Neural progenitor cell (in vitro differentiated cells): ENCODE results near the gene CWC22. TPM values are rescaled to one million over a fixed set of nuclear protein-coding genes. Genes with fewer than 3 reads are reported as not detected.

Experiments
- DNase-seq: peaks from one replicate; pipeline ENCODE4 v3.0.0-alpha.2; 2016; ENCODE audit warnings: low spot score
- H2AFZ ChIP-seq: fragments of 200-600 bp; sonication (generic); replicated peaks from 2 replicates; pipeline ENCODE4 v1.6.1; 2016; ENCODE audit warnings: antibody characterized with exemption
- H3F3A ChIP-seq: fragments of 200-600 bp; sonication (generic); 2 replicates; pipeline ENCODE4 v1.6.1; 2016; ENCODE audit warnings: antibody characterized with exemption, low read depth
- H3K27ac ChIP-seq: fragments of 200-600 bp; sonication (generic); 2 replicates; pipeline ENCODE4 v1.5.1; 2016; ENCODE audit warnings: mild to moderate bottlenecking
- H3K27me3 ChIP-seq: fragments of 200-600 bp; sonication (generic); 2 replicates; pipeline ENCODE4 v1.6.1; 2016; ENCODE audit warnings: mild to moderate bottlenecking, moderate library complexity
- H3K36me3 ChIP-seq: fragments of 200-600 bp; sonication (generic); 2 replicates; pipeline ENCODE4 v1.5.1; 2016
- H3K4me1 ChIP-seq: fragments of 200-600 bp; sonication (generic); 2 replicates; pipeline ENCODE4 v1.6.1; 2016; ENCODE audit warnings: mixed run types
- H3K4me2 ChIP-seq: fragments of 200-600 bp; sonication (generic); 2 replicates; pipeline ENCODE4 v1.6.1; 2016
- H3K4me3 ChIP-seq: fragments of 200-600 bp; sonication (generic); 2 replicates; pipeline ENCODE4 v1.5.1; 2016
- H3K79me2 ChIP-seq: fragments of 200-600 bp; sonication (generic); 2 replicates; pipeline ENCODE4 v1.6.1; 2016; ENCODE audit warnings: low read depth
- H3K9ac ChIP-seq: fragments of 200-600 bp; sonication (generic); 2 replicates; pipeline ENCODE4 v1.6.1; 2016
- H3K9me3 ChIP-seq: fragments of 200-600 bp; sonication (generic); 2 replicates; pipeline ENCODE4 v1.5.1; 2016; ENCODE audit warnings: low read depth
- H4K20me1 ChIP-seq: fragments of 200-600 bp; sonication (generic); 2 replicates; pipeline ENCODE4 v1.6.1; 2016; ENCODE audit warnings: low read depth
- H3K27ac Mint-ChIP-seq: 3 replicates; pipeline ENCODE4 v1.8.0; 2021; ENCODE audit warnings: mixed read lengths
- H3K27me3 Mint-ChIP-seq: 2 replicates; pipeline ENCODE4 v1.8.0; 2022; ENCODE audit warnings: low read depth, mild to moderate bottlenecking, inconsistent platforms, moderate library complexity, mixed read lengths; ENCODE audit not compliant: insufficient read depth
- H3K36me3 Mint-ChIP-seq: 3 replicates; pipeline ENCODE4 v1.8.0; 2021; ENCODE audit warnings: mixed read lengths
- H3K4me1 Mint-ChIP-seq: 3 replicates; pipeline ENCODE4 v1.8.0; 2021; ENCODE audit warnings: mixed read lengths
- H3K4me3 Mint-ChIP-seq: 3 replicates; pipeline ENCODE4 v1.8.0; 2021; ENCODE audit warnings: mild to moderate bottlenecking, moderate library complexity, mixed read lengths
- H3K9me3 Mint-ChIP-seq: 3 replicates; pipeline ENCODE4 v1.8.0; 2020; ENCODE audit warnings: mixed read lengths
- CTCF ChIP-seq: fragments of 200-600 bp; sonication (generic); IDR thresholded peaks from 2 replicates; pipeline ENCODE4 v1.5.1; 2017; ENCODE audit warnings: antibody characterized with exemption, mild to moderate bottlenecking
- EZH2 ChIP-seq: fragments of 200-600 bp; sonication (generic); IDR thresholded peaks from 2 replicates; pipeline ENCODE4 v1.6.1; 2017; ENCODE audit warnings: antibody characterized with exemption, mild to moderate bottlenecking, moderate library complexity
- EZH2phosphoT487 ChIP-seq: fragments of 200-600 bp; sonication (generic); IDR thresholded peaks from 2 replicates; pipeline ENCODE4 v1.6.1; 2017; ENCODE audit warnings: antibody characterized with exemption
- small RNA-seq: library from RNA; depleted of rRNA; stranded (forward); fragments of <200 nt; gene quantifications from one replicate; pipeline ENCODE3, GENCODE V24; 2015
- total RNA-seq: library from RNA; depleted of rRNA; stranded (reverse); fragments of >200 nt; gene quantifications from 2 replicates; pipeline ENCODE4 v1.2.3, GENCODE V29; 2015; ENCODE audit warnings: low replicate concordance

CWC22 gene
- total RNA-seq, 1 donor from 2014 or later = 60.2 TPM

- Histone ChIP-seq H3K27me3 (no peaks in the 10 kb centered on the region), H3K36me3 (no peaks in the 10 kb centered on the region), H3K79me2 (no peaks in the 10 kb centered on the region), H3K4me2 (no peak overlapping the region), H3K9ac (no peak overlapping the region), H3K4me1 (peaks cover 7% of the 10 kb centered on the region), H4K20me1 (no peaks in the 10 kb centered on the region), H3K9me3 (no peaks in the 10 kb centered on the region), H3K27ac (no peak overlapping the region), H3K4me3 (no peak overlapping the region), H2AFZ (peak overlapping the region; percentile 93), H3F3A (no peaks in the 10 kb centered on the region)
- Mint-ChIP-seq H3K27me3 (peaks cover 7% of the 10 kb centered on the region), H3K27ac (no peak overlapping the region), H3K9me3 (peaks cover 15% of the 10 kb centered on the region), H3K36me3 (peaks cover 2% of the 10 kb centered on the region), H3K4me1 (no peaks in the 10 kb centered on the region), H3K4me3 (no peak overlapping the region)
- TF ChIP-seq EZH2phosphoT487 (no peak), CTCF (no peak), EZH2 (no peak)
- DNase-seq = no peak
Measured at GRCh38 chr2:179899666-179900065, 107.4 kb downstream of the CWC22 start.

DNA sequence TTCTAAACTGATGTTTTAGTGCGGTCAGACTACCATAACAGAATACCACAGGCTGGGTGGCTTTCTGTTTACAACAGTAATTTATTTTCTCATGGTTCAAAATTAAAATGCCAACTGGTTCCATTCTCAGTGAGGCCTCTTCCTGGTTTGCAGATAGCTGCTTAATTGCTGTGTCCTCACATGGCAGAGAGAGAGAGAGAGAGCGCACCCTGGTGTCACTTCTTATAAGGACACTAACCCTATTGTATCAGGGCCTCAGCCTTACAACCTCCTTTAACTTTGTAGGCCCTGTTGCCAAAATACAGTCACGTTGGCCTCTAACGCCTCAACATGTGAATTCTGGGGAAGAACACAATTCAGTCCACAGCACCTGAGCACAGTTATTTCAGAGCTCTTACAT is 108.2 kb downstream of the CWC22 start:
- no peaks in the 10 kb centered on the region for H3K27me3 ChIP-seq
- H3K4me1 Mint-ChIP-seq = no peaks in the 10 kb centered on the region
- no peak overlapping the region for H3K27ac ChIP-seq
- no peaks in the 10 kb centered on the region for H3K36me3 ChIP-seq
- H3K4me2 ChIP-seq = no peak overlapping the region
- H3K9ac ChIP-seq = no peak overlapping the region
- peaks cover 4% of the 10 kb centered on the region for H3K27me3 Mint-ChIP-seq
- peaks cover 12% of the 10 kb centered on the region for H3K9me3 Mint-ChIP-seq
- no peaks in the 10 kb centered on the region for H3K9me3 ChIP-seq
- peaks cover 2% of the 10 kb centered on the region for H3K36me3 Mint-ChIP-seq
- H3K4me3 Mint-ChIP-seq = no peak overlapping the region
- DNase-seq = peak; percentile 73
- peaks cover 7% of the 10 kb centered on the region for H3K4me1 ChIP-seq
- H3F3A ChIP-seq = no peaks in the 10 kb centered on the region
- H3K27ac Mint-ChIP-seq = no peak overlapping the region
- TF ChIP-seq EZH2phosphoT487 = no peak
- TF ChIP-seq CTCF = peak; percentile 67
- no peak for TF ChIP-seq EZH2
- no peaks in the 10 kb centered on the region for H3K79me2 ChIP-seq
- peak overlapping the region; percentile 93 for H2AFZ ChIP-seq
- H3K4me3 ChIP-seq = no peak overlapping the region
- H4K20me1 ChIP-seq = no peaks in the 10 kb centered on the region

Small RNAs within 50 kb of the gene (small RNA-seq; reads per million reads assigned to genes)
- not detected for gene RF00416

Other genes starting within 250 kb of the CWC22 start
- gene ZNF385B, start 145.7 kb downstream of the CWC22 start, total RNA-seq = 22.9 and 35.8 TPM in 2 replicates